Measurements from ENCODE around the gene GDF15. TPM values are rescaled to one million over a fixed set of nuclear protein-coding genes. Genes with fewer than 3 reads are reported as not detected.

The GDF15 gene
- total RNA-seq, 2 donors from 2014 or later, result 40.5 to 86.1 TPM

- peak; percentile 69 for ATAC-seq
- TF ChIP-seq POLR2A (IDR thresholded peaks at IDR 0.05) (no peak), CTCF (IDR thresholded peaks at IDR 0.05) (peak; percentile 38 to 66 (median 54))
- H3K36me3 ChIP-seq (replicated peaks in 1 of 2; ENCODE audit: insufficient read depth in 1 of 2, low read depth in 2 of 2), result no peaks in the 10 kb centered on the region
- no peak overlapping the region for H3K4me3 ChIP-seq
- no peak overlapping the region for H3K27ac ChIP-seq
- H3K4me1 ChIP-seq, result peaks cover 6% of the 10 kb centered on the region
- 41 to 55% methylated on average over 10 of the region's 10 CpGs for WGBS, 2 donors
- H3K27me3 ChIP-seq, result no peaks in the 10 kb centered on the region
- H3K9me3 ChIP-seq, result no peaks in the 10 kb centered on the region
- DNase-seq, result peak; percentile 52 to 77 (median 68)
- intact Hi-C loops (cut with DNase I), result no loop called here
Measured at GRCh38 chr19:18408053-18408476, 22.1 kb downstream of the GDF15 start.

GRCh38 chr19:18412610-18413239 lies 26.8 kb downstream of the GDF15 start:
- intact Hi-C loops (cut with DNase I), result loop anchor here (5.0 kb wide), 1 partner anchor 65 kb away; no protein-coding TSS in a partner anchor
- DNase-seq, result no peak

GRCh38 chr19:18414504-18415177 lies 28.7 kb downstream of the GDF15 start:
- no peaks in the 10 kb centered on the region for H3K27me3 ChIP-seq
- DNase-seq, result no peak
- TF ChIP-seq CTCF (IDR thresholded peaks at IDR 0.05) (no peak), POLR2A (IDR thresholded peaks at IDR 0.05) (no peak)
- H3K4me1 ChIP-seq, result peaks cover 35% of the 10 kb centered on the region
- intact Hi-C loops (cut with DNase I), result loop anchor here (5.0 kb wide), 1 partner anchor 67 kb away; no protein-coding TSS in a partner anchor
- 38 to 41% methylated on average over 11 of the region's 11 CpGs for WGBS, 2 donors
- ATAC-seq, result no peak
- no peaks in the 10 kb centered on the region for H3K36me3 ChIP-seq (replicated peaks in 1 of 2; ENCODE audit: insufficient read depth in 1 of 2, low read depth in 2 of 2)
- no peaks in the 10 kb centered on the region for H3K9me3 ChIP-seq
- H3K27ac ChIP-seq, result peak overlapping the region in 2 of 4 donors; percentile 71 to 83
- no peak overlapping the region for H3K4me3 ChIP-seq

More at GRCh38 chr19:18412610-18413239, 26.8 kb downstream of the GDF15 start:
- 72 to 78% methylated on average over 16 of the region's 16 CpGs for WGBS, 2 donors
- no peak for TF ChIP-seq CTCF (IDR thresholded peaks at IDR 0.05)
- TF ChIP-seq POLR2A (IDR thresholded peaks at IDR 0.05), result no peak
- Histone ChIP-seq H3K4me1 (peaks cover 21% of the 10 kb centered on the region), H3K4me3 (no peak overlapping the region), H3K9me3 (no peaks in the 10 kb centered on the region), H3K36me3 (replicated peaks in 1 of 2; ENCODE audit: insufficient read depth in 1 of 2, low read depth in 2 of 2) (no peaks in the 10 kb centered on the region), H3K27ac (no peak overlapping the region), H3K27me3 (no peaks in the 10 kb centered on the region)
- no peak for ATAC-seq

- DNase-seq (peak in 2 of 4 donors; percentile 49 to 62), ATAC-seq (no peak)
- H3K27me3 ChIP-seq, result no peaks in the 10 kb centered on the region
- intact Hi-C loops (cut with DNase I), result no loop called here
- 45 to 57% methylated on average over 22 to 25 of the region's 25 CpGs for WGBS, 2 donors
- TF ChIP-seq CTCF (IDR thresholded peaks at IDR 0.05), result no peak
- peak in 1 of 3 donors; percentile 44 for TF ChIP-seq POLR2A (IDR thresholded peaks at IDR 0.05)
- H3K36me3 ChIP-seq (replicated peaks in 1 of 2; ENCODE audit: insufficient read depth in 1 of 2, low read depth in 2 of 2), result no peaks in the 10 kb centered on the region
- peaks cover 39% of the 10 kb centered on the region for H3K4me1 ChIP-seq
- H3K9me3 ChIP-seq, result no peaks in the 10 kb centered on the region
- no peak overlapping the region for H3K4me3 ChIP-seq
- peak overlapping the region in 2 of 4 donors; percentile 71 to 83 for H3K27ac ChIP-seq
Measured at GRCh38 chr19:18415178-18415867, 29.4 kb downstream of the GDF15 start.
